ENCODE data around the gene VRK2.
"Not testable (repeated sequence)": the region's sequence is repeated elsewhere in the genome, so short reads cannot be mapped to it uniquely, and the experiment has no call there.

Gene VRK2

GRCh38 chr2:58170334-58170933, 123.8 kb downstream of the VRK2 start:
- not testable (repeated sequence) for DNase-seq

GRCh38 chr2:58171831-58172230, 125.2 kb downstream of the VRK2 start:
- not testable (repeated sequence) for DNase-seq

- DNase-seq, result not testable (repeated sequence)
Measured at GRCh38 chr2:58177187-58177586, 130.6 kb downstream of the VRK2 start.

- DNase-seq, result not testable (repeated sequence)
Measured at GRCh38 chr2:58180175-58180574, 133.6 kb downstream of the VRK2 start.

GRCh38 chr2:58180635-58181034, 134.0 kb downstream of the VRK2 start:
- DNase-seq, result no peak

- no peak for DNase-seq
Measured at GRCh38 chr2:58182527-58182926, 135.9 kb downstream of the VRK2 start.

GRCh38 chr2:58186501-58186900, 139.9 kb downstream of the VRK2 start:
- no peak for DNase-seq

- DNase-seq, result not testable (repeated sequence)
Measured at GRCh38 chr2:58187022-58187421, 140.4 kb downstream of the VRK2 start.

- peak; percentile 23 for DNase-seq
Measured at GRCh38 chr2:58194458-58194857, 147.9 kb downstream of the VRK2 start.

GRCh38 chr2:58195662-58196061, 149.1 kb downstream of the VRK2 start:
- DNase-seq, result no peak

- no peak for DNase-seq
Measured at GRCh38 chr2:58197894-58198293, 151.3 kb downstream of the VRK2 start.

- DNase-seq, result no peak
Measured at GRCh38 chr2:58202404-58202803, 155.8 kb downstream of the VRK2 start.

- DNase-seq, result no peak
Measured at GRCh38 chr2:58203018-58203417, 156.4 kb downstream of the VRK2 start.

- DNase-seq, result no peak
Measured at GRCh38 chr2:58204195-58204959, 157.8 kb downstream of the VRK2 start.

GRCh38 chr2:58206785-58207184, 160.2 kb downstream of the VRK2 start:
- DNase-seq, result no peak

- DNase-seq, result peak; percentile 29
Measured at GRCh38 chr2:58207189-58207588, 160.6 kb downstream of the VRK2 start.
